Measurements from ENCODE around the gene TAL1.

The TAL1 gene

GRCh38 chr1:47174656-47175020, 57.4 kb downstream of the TAL1 start:
- no peak for DNase-seq (ENCODE audit: low spot score)

DNA sequence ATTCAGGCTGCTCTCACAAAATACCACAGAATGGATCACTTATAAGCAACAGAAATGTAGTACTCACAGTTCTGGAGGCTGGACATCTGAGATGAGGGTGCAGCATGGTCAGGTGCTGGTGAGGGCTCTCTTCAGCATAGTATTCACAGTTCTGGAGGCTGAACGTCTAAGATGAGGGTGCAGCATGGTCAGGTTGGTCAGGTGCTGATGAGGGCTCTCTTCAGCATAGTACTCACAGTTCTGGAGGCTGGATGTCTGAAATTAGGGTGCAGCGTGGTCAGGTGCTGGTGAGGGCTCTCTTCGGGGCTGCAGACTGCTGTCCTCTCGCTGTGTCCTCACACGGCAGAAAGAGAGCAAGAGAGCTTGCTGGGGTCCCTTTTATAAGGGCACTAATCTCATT, 59.2 kb downstream of the TAL1 start:
- no peak for DNase-seq (ENCODE audit: low spot score)
